HG03342 (cell line): Measurements from ENCODE around the gene DUOX2.
"Not testable (repeated sequence)": the region's sequence is repeated elsewhere in the genome, so short reads cannot be mapped to it uniquely, and the experiment has no call there.

Source experiments
- ATAC-seq: cut with Tn5 transposase; IDR thresholded peaks from one replicate; pipeline ENCODE4 v1.9.1; 2021; ENCODE audit warnings: mild to moderate bottlenecking, moderate library complexity; ENCODE audit not compliant: unreplicated experiment

The DUOX2 gene

DNA sequence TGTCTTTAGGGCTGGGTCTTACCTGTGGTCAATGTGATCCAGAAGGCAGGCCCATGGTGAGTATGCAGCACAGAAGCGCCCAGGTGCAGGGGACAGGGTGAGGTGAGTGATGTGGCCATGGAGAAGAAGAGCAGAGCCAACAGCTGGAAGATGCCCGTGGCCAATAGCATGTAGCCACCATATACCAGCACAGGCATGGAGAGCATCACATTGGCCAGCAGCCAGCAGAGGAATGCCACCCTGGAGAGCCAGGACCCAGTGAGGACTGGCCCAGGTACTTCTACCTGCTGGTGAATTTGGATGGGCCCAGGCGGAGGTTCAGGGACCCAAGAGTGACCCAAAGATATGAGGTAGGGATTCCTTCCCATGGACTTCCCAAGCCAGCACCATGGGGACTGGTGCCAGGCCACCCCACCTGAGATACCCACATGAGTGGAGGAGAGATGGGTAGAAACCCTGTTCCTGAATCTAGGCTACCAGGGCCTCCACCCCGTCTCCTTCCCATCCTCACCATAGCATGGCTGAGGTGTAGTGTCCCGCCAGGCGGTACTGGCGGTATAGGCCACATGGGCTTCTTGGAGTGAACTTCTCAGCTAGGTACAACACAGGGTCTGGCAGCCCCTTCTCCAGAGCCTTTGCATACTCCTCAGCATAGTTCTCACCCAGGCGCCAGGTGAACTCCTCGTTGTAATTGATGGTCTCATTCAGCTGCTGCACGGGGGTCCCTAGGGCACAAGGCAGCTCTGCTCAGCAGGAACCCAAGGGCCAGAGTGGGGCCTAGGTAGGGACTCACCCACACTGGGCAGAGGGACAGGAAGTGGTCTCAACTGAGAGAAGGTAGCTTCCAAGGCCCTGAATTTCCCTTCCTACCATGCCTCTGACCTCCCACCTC, 6.4 kb upstream of the DUOX2 start:
- ATAC-seq, result no peak

DNA sequence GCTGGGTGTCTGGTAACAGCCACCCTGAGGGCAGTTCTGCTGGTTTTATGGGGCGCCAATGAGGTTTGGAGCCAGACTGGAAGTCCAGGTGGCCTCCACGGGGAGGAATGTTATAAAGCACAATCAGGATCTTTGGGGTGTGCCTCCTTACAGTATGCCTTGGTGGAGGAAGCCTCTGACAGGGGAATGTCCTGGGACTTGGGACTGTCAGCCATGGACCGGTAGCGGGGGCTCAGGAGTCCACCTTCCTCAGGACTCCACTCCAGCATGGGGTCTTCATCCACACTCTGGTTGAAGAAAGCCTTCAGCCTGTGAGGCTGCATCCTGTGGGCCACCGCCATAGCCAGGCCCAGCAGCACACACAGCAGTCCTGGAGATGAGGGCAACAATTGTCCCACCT, 5.0 kb upstream of the DUOX2 start:
- no peak for ATAC-seq

- ATAC-seq, result peak; percentile 92
Observed at GRCh38 chr15:45118131-45118588, 4.2 kb upstream of the DUOX2 start.

DNA sequence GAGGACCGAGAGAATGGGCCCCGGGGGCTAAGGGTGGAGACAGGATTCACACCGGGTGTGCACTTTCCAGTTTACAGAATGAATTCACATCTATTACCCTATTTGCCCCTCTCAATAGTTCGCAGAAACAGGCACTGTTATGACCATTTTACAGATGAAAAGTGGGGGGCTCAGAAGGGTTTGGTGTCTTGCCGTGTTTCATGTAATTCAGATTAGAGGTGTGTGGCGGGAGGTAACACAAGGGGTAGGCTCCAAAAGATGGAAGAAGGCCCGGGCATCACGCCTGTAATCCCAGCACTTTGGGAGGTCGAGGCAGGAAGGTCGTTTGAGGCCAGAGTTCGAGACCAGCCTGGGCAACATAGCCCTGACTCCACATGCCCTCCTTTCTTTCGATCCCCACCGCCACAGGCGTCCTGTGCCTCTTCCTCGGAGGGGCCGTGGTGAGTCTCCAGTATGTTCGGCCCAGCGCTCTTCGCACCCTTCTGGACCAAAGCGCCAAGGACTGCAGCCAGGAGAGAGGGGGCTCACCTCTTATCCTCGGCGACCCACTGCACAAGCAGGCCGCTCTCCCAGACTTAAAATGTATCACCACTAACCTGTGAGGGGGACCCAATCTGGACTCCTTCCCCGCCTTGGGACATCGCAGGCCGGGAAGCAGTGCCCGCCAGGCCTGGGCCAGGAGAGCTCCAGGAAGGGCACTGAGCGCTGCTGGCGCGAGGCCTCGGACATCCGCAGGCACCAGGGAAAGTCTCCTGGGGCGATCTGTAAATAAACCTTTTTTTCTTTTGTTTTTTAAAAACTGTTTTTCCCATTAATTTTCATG, 3.5 kb upstream of the DUOX2 start:
- ATAC-seq, result no peak

GRCh38 chr15:45116482-45117307, 2.7 kb upstream of the DUOX2 start:
- no peak for ATAC-seq

DNA sequence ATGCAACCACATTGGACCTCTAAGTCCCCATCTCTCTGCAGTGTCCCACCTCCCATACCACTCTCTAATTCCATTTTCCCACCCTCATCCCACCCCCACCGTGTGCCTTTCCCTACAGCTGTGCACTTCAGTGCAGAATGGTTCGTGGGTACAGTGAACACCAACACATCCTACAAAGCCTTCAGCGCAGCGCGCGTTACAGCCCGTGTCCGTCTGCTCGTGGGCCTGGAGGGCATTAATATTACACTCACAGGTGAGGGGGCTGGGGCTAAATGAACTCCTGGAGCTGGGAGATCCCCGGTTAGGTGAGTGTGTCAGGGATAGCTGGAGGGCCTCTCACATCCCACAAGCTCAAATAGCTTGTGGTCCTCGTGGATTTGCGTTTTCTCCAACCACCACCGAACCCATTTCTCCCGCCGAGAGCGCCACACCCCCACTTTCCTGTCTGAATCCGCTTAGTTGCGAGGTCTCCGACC, 2.1 kb upstream of the DUOX2 start:
- no peak for ATAC-seq

DNA sequence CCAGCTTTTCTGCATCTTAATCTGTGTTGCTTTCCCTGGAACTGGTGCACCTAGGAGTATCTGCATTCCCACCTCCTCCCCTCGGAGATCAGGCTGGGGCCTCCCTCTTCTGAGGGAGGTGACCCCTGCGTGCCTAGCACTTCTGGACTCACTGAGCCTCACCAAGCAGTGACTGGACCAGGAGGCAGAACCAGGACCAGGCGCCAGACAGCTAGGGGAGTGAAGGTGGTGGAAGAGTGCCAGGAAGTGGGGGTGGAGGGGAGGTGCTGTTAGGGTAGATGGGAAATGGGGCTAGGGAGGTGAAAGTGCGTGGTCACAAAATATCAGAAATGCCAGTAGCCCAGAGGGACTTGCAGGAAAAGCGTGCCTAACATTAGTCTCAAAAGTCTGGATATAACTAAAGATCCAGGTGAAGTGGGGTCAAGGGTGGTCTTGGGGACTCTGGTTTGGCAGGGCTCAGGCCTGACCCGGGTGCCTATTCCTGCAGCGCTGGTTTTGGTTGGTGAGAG, 1.4 kb upstream of the DUOX2 start:
- ATAC-seq, result no peak

- ATAC-seq, result no peak
Observed at GRCh38 chr15:45114751-45115085, 746 bp upstream of the DUOX2 start.

DNA sequence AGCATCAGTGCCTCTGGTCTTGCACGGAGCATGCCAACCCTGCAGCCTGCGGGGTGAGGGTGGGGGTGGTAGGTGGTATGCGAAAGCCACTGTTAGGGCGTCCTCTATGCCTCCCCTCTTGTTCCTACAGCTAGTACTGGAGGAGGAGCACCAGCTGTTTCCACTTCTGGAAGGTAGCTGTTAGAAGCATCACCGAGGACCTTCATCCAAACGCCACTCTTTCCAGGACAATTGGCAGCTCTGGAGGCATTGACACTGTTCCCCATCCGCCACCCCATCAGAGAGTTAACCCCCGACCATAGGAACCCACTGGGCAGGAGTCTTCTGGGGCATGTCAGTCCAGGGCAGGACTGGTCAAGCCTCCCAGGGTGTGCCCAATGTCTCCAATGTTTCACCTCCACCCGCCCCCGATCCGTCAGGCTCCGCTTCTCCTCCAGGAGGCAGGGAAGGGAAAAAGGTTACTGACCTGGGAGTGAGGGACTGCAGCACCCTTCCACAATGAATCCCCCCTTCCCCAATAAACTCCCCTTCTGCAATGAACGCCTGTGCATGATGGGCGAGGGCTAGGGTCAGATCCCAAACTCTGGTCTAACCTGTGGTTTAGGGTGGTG, 487 bp downstream of the DUOX2 start:
- no peak for ATAC-seq

DNA sequence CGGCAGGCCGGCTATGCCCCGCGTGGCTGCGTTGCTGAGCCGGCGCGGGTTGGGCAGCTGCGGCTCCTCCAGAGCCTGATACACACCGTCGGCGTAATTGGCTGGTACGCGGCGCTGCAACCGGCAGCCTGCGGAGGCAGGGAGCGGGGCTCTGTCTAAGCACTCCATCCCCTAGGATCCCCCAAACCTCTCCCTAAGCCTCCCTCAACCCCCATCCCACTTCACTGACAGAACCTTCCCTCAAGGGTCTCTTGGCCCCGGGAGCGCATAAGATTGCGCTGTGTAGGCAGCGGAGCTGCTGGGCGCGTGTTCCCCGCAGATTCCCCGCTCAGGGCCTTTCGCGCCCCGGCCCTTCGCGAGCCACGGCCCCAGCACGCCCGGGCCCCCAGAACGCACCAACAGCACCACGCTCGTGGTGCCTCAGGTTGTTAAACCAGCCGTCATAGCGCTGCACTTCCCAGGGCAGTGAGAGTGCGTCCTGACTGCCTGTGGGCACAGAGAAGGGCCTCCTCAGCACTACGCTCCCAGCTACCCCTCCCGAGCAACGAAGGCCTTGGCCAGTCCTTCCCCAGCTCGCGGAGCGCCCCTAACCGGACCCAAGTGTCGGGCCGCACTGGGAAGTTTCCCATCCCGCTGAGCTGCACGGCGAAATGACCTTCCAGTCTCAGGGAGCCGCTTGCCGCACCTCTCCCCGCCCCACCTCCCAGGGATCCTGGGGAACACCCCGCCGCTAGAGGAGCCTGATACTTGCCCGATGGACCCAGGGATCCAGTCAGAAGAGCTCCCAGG, 1.2 kb downstream of the DUOX2 start:
- no peak for ATAC-seq

DNA sequence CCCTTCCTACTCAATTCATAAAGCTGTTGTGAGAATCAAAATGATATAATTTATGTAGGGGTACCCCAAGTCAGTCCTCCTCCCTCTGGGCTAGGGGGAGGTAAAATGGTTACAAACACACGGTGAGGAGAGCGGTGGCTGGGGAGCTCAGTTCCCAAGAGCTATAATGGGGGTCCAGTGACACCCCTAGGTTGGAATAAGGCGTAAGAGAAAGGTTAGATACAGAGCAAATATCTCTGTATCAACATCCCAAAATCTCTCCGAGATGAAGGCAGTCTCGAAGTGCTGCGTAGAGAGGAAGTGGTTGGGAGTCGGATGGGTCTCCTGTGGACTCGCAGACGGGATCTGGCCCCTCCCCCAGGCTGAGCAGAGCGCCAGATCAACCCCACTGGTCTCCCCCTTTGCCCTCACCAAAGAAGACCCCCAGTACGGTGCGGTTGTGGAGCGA, 1.8 kb downstream of the DUOX2 start:
- ATAC-seq, result no peak

DNA sequence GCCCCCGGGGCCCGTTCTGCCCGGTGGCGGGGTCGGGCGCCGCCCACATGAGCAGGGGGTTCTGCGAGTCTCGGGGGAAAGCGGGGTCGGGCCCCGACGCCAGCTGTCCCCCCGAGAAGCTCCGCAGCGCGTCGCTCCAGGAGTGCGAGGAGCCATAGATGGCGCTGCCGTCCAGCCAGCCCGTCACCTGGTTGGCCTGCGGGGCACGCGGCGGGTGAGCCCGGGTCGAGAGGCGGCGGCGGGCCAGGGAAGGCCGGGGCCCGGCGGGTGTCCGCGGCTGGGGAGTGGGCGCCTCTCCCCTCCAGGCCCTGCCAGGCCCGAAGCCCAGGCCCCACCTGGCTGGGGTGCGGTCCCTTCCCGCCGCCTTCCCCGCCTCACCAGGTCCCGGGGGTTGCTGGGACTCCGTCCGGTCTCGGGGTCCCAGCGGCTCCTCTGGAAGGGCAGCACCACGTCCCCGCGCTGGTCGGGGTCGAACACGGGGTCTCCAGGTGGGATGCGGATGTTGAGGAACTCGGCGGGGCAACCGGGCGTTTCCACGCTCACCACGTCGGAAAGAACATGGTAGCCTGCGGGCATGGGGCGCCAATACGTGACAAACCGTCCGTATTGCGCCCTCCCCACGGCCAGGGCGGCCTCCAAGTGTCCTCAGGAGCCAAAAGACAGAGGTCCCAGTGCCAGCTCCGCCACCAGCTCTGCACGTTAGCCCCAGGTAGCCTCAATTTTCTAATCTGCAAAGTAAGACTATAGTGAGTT, 2.4 kb downstream of the DUOX2 start:
- ATAC-seq, result no peak

GRCh38 chr15:45110256-45110820, 3.6 kb downstream of the DUOX2 start:
- ATAC-seq, result no peak

DNA sequence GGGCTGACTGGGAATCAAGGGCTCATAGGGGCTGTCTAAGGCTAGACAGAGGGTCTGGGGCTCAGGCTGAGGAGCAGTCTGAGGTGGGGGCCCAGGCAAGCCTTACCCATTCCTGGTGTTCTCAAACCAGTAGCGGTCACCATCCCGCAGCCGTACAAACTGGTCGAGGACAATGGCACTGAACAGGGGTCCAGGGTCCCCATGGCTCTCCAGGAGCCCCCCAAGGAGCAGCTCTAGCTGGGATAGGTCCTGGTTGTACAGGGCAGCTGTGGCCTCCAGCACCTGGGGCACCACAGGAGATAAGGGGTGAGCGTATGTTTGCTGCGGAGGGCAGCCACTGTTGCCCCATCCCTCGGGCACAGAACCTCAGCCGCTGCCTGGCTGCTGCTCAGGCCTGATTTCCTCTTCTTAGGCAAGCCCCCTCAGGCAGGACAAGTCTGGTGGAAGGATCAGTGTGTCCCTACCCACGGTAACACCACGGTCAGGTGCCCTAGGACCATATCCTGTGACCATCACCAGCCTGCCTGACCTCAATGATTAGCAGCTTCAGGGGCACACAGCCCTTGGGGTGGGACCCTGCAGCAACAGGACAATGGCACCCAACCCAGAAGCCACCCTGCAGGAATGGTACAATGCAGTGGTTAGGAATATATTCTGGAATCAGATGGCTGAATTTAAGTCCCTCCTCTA, 5.9 kb downstream of the DUOX2 start:
- no peak for ATAC-seq

GRCh38 chr15:45106002-45106790, 7.8 kb downstream of the DUOX2 start:
- ATAC-seq, result no peak

DNA sequence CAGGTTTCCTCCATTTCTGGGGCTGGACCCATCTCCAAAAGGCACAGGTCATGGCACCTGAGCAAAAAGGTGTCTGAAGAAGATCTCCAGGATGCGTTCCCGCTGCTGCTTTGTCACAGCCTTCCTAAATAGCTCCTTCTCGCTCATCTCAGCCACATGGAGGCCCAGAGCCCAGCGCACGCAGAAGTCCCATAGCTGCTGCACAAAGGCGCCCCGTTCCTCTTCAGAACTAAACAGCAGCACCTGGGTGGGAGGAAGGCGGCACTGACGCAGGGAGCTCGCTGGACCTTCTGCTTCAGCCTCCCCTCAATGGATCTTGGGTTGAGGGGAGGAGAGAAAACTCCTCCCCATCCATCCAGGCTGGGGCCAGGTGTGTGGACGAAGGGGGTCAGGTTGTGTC, 8.4 kb downstream of the DUOX2 start:
- no peak for ATAC-seq

DNA sequence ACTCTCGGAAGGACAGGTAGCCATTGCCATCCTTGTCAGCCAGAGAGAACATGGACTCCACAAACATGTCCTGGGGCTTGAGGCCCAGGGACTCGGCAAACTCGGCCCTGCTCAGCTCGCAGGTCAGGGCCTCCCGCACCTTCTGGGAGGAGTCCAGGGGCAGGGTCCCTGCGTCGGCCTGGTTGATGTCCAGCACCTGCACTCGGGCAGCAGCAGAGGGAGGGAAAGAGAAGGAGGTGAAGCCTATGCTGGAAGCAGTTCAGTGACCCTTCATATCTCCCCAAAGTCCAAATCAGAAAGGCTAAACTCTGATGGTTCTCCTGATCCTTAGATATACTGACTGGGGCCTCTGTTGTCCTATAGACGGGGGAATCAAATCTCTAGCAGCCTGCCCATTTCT, 9.8 kb downstream of the DUOX2 start:
- ATAC-seq, result not testable (repeated sequence)
